DND-41 (cell line): ENCODE results near the gene CIC.

ENCODE experiments used
- EZH2 ChIP-seq: IDR thresholded peaks from 3 replicates; pipeline ENCODE4 v1.6.1; 2012; ENCODE audit warnings: borderline replicate concordance, low read depth, mild to moderate bottlenecking, moderate library complexity, low read length, inconsistent platforms; ENCODE audit not compliant: severe bottlenecking
- TF ChIP-seq, protein P1 (sequence below): IDR thresholded peaks from 2 replicates; pipeline ENCODE4 v1.5.1; 2012; ENCODE audit warnings: borderline replicate concordance, low read length, moderate library complexity, mild to moderate bottlenecking; ENCODE audit not compliant: poor library complexity, severe bottlenecking; ENCODE audit errors: extremely low read depth

DNA sequence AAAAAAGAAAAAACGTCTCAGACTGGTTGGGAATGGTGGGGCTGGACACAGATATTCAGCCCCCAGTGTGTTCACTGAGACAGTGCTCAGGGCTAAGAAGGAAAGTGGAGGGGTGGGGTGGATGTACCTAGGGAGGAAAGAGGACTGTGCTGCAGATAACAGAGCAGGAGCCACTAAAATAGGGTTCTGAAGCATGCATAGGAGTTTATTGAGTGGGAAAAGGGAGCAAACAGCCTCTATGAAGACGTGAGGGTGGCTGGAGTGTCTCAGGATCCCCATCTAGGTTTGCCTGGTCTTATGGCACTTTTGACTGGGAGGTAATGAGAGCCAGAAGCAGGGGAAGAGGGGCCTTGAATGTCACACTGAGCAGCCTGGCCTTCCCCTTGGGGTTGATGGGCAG, 59.8 kb downstream of the CIC start:
- TF ChIP-seq EZH2 = no peak
- TF ChIP-seq, protein P1, sequence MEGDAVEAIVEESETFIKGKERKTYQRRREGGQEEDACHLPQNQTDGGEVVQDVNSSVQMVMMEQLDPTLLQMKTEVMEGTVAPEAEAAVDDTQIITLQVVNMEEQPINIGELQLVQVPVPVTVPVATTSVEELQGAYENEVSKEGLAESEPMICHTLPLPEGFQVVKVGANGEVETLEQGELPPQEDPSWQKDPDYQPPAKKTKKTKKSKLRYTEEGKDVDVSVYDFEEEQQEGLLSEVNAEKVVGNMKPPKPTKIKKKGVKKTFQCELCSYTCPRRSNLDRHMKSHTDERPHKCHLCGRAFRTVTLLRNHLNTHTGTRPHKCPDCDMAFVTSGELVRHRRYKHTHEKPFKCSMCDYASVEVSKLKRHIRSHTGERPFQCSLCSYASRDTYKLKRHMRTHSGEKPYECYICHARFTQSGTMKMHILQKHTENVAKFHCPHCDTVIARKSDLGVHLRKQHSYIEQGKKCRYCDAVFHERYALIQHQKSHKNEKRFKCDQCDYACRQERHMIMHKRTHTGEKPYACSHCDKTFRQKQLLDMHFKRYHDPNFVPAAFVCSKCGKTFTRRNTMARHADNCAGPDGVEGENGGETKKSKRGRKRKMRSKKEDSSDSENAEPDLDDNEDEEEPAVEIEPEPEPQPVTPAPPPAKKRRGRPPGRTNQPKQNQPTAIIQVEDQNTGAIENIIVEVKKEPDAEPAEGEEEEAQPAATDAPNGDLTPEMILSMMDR = no peak
